IPS-18c (cell line): ENCODE measurements around the gene AFAP1.

Experiments
- H3K4me3 ChIP-seq: 2 replicates; pipeline ENCODE4 v1.7.0; 2013; ENCODE audit warnings: low read depth, mild to moderate bottlenecking, low read length, moderate library complexity; ENCODE audit not compliant: insufficient read depth
- H3K9me3 ChIP-seq: one replicate; pipeline ENCODE4 v1.6.1; 2013; ENCODE audit warnings: mild to moderate bottlenecking, low read length, moderate library complexity; ENCODE audit not compliant: control insufficient read depth, insufficient read depth

Gene AFAP1

DNA sequence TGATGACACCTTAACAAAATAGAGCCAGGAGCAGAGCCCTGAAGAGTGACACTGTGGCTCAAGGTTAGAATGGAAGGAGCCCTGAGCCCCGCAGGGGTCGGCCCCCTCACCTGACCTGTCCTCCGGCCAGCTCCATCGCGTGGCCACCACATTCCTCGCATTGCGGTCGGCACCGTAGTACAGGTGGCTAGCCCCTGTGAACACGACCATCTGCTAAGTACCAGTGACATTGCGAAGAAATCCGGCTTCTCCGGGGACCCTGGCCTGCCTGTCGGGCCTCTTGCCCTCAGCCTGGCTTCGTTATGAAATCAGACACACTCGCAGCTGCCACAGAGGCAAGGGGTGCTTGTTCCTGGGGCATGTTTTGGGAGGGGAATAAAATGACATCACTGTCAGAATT is 179.0 kb downstream of the AFAP1 start:
- Histone ChIP-seq H3K9me3 (no peaks in the 10 kb centered on the region), H3K4me3 (no peak overlapping the region)

GRCh38 chr4:7760228-7760627 is 179.4 kb downstream of the AFAP1 start:
- H3K9me3 ChIP-seq: no peaks in the 10 kb centered on the region
- no peak overlapping the region for H3K4me3 ChIP-seq

DNA sequence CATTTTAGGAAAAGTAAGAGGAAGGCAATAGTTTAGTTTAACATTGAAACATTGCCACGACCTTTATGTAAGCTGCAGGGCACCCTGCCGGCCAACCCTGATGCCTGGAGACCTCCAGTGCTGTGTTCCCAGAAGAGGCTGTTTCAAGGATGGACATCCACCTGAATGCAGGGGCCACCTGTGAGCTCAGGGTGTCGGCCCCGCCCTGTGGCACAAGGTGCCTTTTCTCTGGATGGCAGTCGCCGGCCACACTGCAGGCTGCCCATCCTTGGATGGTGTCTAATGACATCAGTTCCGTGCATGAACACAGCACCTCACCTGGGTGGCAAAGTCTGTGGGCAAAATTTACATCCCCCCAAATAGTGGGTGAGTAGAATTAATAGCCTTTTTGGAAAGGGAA is 180.0 kb downstream of the AFAP1 start:
- H3K4me3 ChIP-seq: no peak overlapping the region
- H3K9me3 ChIP-seq: no peaks in the 10 kb centered on the region

DNA sequence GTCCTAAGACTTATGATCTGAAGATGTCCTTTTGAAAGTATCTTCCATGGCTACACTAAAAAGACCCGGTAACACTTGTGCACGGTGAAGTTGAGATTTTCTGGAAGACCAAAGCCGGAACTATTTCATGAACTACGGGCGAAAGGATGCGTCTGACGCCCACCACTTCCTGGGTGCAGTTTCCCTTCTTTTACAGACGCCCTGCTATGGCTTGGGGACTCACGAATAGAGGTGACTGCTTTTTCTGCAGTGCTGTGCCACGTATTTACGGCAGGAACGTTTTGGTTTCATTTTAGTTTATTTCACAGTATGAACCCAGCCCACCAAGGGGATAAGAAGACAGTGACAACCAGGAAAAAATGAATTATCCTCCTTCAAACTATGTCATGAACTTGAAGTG is 180.4 kb downstream of the AFAP1 start:
- H3K4me3 ChIP-seq: no peak overlapping the region
- H3K9me3 ChIP-seq: no peaks in the 10 kb centered on the region

DNA sequence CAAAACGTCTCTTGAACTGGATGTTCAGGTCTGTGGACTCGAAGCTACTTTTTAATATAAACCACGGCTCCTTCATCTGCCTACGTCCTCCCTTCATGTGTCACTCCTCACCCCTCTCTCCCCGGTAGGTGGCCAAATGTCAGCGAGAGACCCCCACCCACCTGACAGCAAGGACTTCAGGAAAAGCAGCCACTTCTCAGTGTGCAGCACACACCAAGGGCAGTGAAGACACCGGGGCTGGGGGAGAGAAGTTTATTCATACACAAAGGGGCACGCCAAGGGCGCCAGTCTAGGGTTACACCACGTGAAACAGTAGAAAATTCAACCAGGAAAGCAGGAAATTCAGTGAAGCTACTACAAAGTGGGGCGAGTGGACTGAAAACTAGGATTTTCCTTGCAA is 181.2 kb downstream of the AFAP1 start:
- H3K9me3 ChIP-seq: no peaks in the 10 kb centered on the region
- H3K4me3 ChIP-seq: no peak overlapping the region

GRCh38 chr4:7757501-7758471 is 181.9 kb downstream of the AFAP1 start:
- no peaks in the 10 kb centered on the region for H3K9me3 ChIP-seq
- no peak overlapping the region for H3K4me3 ChIP-seq

DNA sequence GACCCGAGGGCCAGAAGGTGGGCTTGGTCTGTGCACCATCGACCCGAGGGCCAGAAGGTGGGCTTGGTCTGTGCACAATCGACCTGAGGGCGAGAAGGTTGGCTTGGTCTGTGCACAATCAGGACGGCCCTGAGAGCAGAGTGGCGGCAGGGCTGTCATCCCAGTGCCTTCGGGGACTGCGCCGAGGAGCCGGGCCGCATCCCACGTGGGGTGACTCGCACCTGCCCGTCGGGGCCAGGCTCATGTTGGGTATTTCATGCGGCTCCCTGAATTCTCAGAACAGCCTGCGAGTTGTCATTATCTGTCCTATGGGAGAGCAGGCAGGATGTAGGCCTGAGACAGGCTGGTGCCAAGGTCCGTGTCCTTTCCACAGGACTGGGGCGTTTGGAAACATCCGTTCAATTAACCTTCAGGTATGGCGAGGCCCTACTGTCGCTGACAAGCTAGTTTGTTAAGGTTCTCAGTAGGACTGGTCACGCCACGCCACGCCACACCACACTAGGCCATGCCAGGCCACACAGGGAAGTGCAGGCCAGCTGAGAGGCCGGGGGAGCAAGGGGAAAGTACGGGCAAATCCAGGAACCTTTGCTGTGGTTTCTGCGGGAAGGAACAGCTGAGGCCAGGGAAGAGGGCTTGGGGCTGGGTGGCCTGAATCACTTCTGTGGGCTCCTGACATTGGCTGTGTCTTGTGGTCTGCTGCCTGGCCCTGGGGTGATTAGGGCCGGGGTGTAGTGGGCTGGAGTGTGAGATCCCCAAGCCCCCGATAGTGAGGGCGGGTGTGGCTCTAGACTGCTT is 182.9 kb downstream of the AFAP1 start:
- no peaks in the 10 kb centered on the region for H3K9me3 ChIP-seq
- no peak overlapping the region for H3K4me3 ChIP-seq

DNA sequence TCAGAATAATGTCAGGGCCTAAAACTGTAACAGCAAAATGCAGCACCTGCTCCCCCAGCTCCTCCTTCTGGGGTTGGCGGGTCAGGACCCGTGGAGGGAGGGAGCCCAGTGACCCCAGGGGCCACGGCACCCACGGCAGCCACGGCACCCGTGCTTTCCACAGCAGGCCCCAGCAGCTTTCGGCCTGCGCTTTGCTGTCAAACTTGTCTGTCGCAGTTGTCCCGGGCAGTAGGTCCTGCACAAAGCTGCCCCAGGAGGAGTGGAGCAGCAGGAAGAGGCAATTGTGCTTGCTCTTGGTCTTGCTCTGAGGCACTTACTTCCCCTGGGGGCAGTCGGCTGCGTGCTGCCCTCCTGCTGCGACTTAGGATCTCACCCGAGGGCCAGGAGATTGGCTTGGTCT is 183.6 kb downstream of the AFAP1 start:
- no peaks in the 10 kb centered on the region for H3K9me3 ChIP-seq
- H3K4me3 ChIP-seq: no peak overlapping the region

- Histone ChIP-seq H3K4me3 (no peak overlapping the region), H3K9me3 (no peaks in the 10 kb centered on the region)
Observed at GRCh38 chr4:7755561-7755960, 184.1 kb downstream of the AFAP1 start.

- no peak overlapping the region for H3K4me3 ChIP-seq
Observed at GRCh38 chr4:7754565-7755262, 184.9 kb downstream of the AFAP1 start.

DNA sequence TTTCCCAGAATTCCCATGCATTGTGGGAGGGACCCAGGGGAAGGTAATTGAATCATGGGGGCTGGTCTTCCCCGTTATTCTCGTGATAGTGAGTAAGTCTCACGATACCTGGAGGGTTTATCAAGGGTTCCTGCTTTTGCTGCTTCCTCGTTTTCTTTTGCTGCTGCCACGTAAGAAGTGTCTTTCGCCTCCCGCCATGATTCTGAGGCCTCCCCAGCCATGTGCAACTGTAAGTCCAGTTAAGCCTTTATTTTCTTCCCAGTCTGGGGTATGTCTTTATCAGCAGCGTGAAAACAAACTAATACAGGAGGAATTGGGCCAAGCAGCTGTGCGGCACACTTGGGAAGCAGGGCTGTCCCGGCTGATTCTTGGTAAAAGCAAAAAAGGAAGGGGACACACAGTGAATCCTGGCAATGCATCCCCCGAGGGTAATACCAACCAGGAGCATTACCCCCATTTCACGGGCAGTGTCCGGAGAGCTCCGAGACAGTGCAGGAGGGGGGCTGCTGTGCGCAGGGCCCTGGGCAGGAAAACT is 185.7 kb downstream of the AFAP1 start:
- no peak overlapping the region for H3K4me3 ChIP-seq
- H3K9me3 ChIP-seq: no peaks in the 10 kb centered on the region

More at GRCh38 chr4:7754565-7755262, 184.9 kb downstream of the AFAP1 start:
- no peaks in the 10 kb centered on the region for H3K9me3 ChIP-seq

- Histone ChIP-seq H3K4me3 (no peak overlapping the region), H3K9me3 (no peaks in the 10 kb centered on the region)
Observed at GRCh38 chr4:7753271-7753670, 186.4 kb downstream of the AFAP1 start.

GRCh38 chr4:7752649-7753048 is 187.0 kb downstream of the AFAP1 start:
- H3K4me3 ChIP-seq: no peak overlapping the region

DNA sequence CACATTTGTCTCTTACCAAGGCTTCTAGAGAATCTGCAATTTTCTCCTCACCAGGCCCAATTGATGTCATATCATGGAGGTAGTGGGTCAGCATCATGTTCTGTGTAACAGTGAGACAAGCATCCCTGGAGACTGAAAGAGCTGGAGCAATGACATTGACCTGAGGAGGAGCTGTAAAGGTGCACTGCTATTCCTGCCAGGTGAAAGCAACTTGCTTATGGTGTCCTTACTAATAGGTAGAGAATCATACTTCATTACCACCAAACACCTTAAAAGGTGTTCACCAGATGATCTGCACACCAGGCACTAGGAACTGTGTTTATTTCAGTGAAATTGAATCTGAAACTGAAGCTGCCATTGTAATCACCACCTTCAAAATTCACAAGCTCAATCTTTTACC is 188.7 kb downstream of the AFAP1 start:
- H3K4me3 ChIP-seq: no peak overlapping the region

More at GRCh38 chr4:7752649-7753048, 187.0 kb downstream of the AFAP1 start:
- no peaks in the 10 kb centered on the region for H3K9me3 ChIP-seq

DNA sequence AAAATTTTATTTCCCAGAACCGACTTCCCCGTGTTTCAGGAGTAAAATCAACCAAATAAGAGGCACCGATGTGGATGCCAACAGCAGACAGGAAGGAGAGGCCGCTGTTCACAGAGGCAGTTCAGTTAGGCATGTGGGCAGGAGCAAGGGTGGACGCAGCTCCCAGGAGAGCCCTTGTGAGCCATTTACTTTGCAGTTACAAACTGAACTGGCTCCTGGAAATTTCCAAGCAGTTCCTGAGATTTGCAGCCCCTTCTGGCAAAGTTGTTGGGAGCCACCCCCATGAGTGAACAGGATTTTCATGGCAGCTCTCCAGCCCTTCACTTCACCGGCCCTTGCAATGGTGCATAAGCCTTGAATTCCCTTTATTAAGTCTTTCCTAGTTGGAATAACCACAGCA is 189.1 kb downstream of the AFAP1 start:
- H3K9me3 ChIP-seq: no peaks in the 10 kb centered on the region
- no peak overlapping the region for H3K4me3 ChIP-seq

More for the DNA sequence above, 188.7 kb downstream of the AFAP1 start:
- no peaks in the 10 kb centered on the region for H3K9me3 ChIP-seq

GRCh38 chr4:7747566-7747965 is 192.1 kb downstream of the AFAP1 start:
- H3K4me3 ChIP-seq: no peak overlapping the region
- H3K9me3 ChIP-seq: no peaks in the 10 kb centered on the region

DNA sequence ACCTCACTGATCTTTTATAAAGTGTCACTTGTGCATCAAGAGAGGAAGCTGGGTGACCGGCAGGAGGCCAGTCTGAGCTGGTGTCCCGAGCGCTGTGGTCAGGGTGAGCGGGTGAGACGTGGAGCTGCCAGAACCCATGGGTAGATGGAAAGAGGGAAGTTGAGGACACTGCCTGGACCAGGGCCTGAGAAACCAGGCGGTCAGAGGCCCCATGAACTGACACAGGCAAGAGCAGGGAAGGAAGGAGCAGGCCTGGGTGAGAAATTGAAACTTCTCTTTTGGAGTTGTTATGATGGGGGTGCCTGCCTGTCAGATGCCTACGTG is 192.6 kb downstream of the AFAP1 start:
- Histone ChIP-seq H3K9me3 (no peaks in the 10 kb centered on the region), H3K4me3 (no peak overlapping the region)
